Right lobe of liver (tissue), 6 donors: Measurements from ENCODE around the gene NOS1. TPM values are rescaled to one million over a fixed set of nuclear protein-coding genes. Genes with fewer than 3 reads are reported as not detected.

Experiments
- ATAC-seq, 4 donors: fragments of 200-7000 bp; cut with Tn5 transposase; one replicate each; pipeline ENCODE4 v1.9.1; 2020; ENCODE audit warnings: mild to moderate bottlenecking in 4 of 4, moderate library complexity in 4 of 4
- DNase-seq, 3 donors: peaks; one replicate each; pipeline ENCODE4 v3.0.0-alpha.2; 2020
- H3K27ac ChIP-seq, 3 donors: fragments of 200-600 bp; one replicate each; pipeline ENCODE4 v1.8.0; 2022
- H3K27me3 ChIP-seq, 2 donors: fragments of 200-600 bp; one replicate each; pipeline ENCODE4 v1.8.0; 2022
- H3K36me3 ChIP-seq, 4 donors: fragments of 200-600 bp; sonication (generic) in 1 of 4; one replicate each; pipeline versions ENCODE4 v1.5.1 to v1.8.0; 2017 to 2022; ENCODE audit warnings: control low read depth in 1 of 4
- H3K4me1 ChIP-seq, 4 donors: fragments of 200-600 bp; sonication (generic) in 1 of 4; one replicate each; pipeline versions ENCODE4 v1.5.1 to v1.8.0; 2017 to 2022; ENCODE audit warnings: control low read depth in 1 of 4
- H3K4me3 ChIP-seq, 3 donors: fragments of 200-600 bp; one replicate each; pipeline ENCODE4 v1.8.0; 2022
- H3K9me3 ChIP-seq, 4 donors: fragments of 200-600 bp; sonication (generic) in 1 of 4; one replicate each; pipeline versions ENCODE4 v1.5.1 to v1.8.0; 2017 to 2022; ENCODE audit warnings: control low read depth in 1 of 4
- CTCF ChIP-seq, 4 donors: fragments of 200-600 bp in 3 of 4; fragments of 450-650 bp in 1 of 4; IDR thresholded peaks; one replicate each; pipeline versions ENCODE4 v1.5.1 to v1.8.0; 2016 to 2022; ENCODE audit warnings: antibody characterized with exemption in 4 of 4, mild to moderate bottlenecking in 2 of 4
- POLR2A ChIP-seq: fragments of 450-650 bp; IDR thresholded peaks from one replicate; pipeline ENCODE4 v1.6.1; 2017; ENCODE audit warnings: antibody characterized with exemption, mild to moderate bottlenecking
- WGBS: methylation state at CpG from one replicate; pipeline ENCODE4 v1.1.6; 2018; ENCODE audit warnings: low coverage, low lambda C conversion rate; ENCODE audit not compliant: insufficient coverage; ENCODE audit errors: missing lambda C conversion rate; 5-methylcytosine and 5-hydroxymethylcytosine counted together
- intact Hi-C, 2 donors: fragments of 100-400 bp; cut with DNase I; formaldehyde crosslinking; loops; one replicate each; pipeline versions ENCODE4 v1.11.2 to v1.14.1; 2022
- total RNA-seq, 6 experiments: library from RNA; depleted of rRNA in 2 of 6; stranded (reverse); fragments of >200 nt in 2 of 6; fragmentation: NEBNext Ultra II Directional in 3 of 6; extraction: Animal tissue kit (Norgen Biotek cat#: 25700) in 3 of 6; gene quantifications; one replicate each; pipeline versions ENCODE4 v1.1.0 to v1.2.4, GENCODE V29; 2016 to 2023
- donor health status: DM: no; HTN: yes; CAD: no.
- donor health status: DM: no; HTN: no; CAD: no.
- donor health status: DM: no; HTN: no; CAD: no.
- donor health status: DM: no; HTN: yes; CAD: no.
- donor health status: DM: no; HTN: yes; CAD: no.

Gene NOS1
- total RNA-seq, 6 experiments from 2014 or later: under 0.01 to 0.12 (median 0.05) TPM

- no peaks in the 10 kb centered on the region for H3K4me1 ChIP-seq
- no peaks in the 10 kb centered on the region for H3K9me3 ChIP-seq
- DNase-seq (no peak), ATAC-seq (no peak)
- no peak overlapping the region for H3K4me3 ChIP-seq
- no peak for TF ChIP-seq CTCF (IDR thresholded peaks at IDR 0.05)
- TF ChIP-seq POLR2A: no peak
- intact Hi-C loops: no loop called here
- H3K36me3 ChIP-seq: no peaks in the 10 kb centered on the region
- no peak overlapping the region for H3K27ac ChIP-seq
- WGBS: 51% methylated on average over 6 of the region's 8 CpGs
- H3K27me3 ChIP-seq: no peaks in the 10 kb centered on the region
Observed at GRCh38 chr12:117329756-117330155, 31.7 kb downstream of the NOS1 start.

- H3K27me3 ChIP-seq: no peaks in the 10 kb centered on the region
- TF ChIP-seq POLR2A (no peak), CTCF (IDR thresholded peaks at IDR 0.05) (no peak)
- no peak overlapping the region for H3K4me3 ChIP-seq
- intact Hi-C loops: no loop called here
- no peaks in the 10 kb centered on the region for H3K36me3 ChIP-seq
- no peak overlapping the region for H3K27ac ChIP-seq
- ATAC-seq (no peak), DNase-seq (no peak)
- no peaks in the 10 kb centered on the region for H3K4me1 ChIP-seq
- no peaks in the 10 kb centered on the region for H3K9me3 ChIP-seq
- WGBS: 57% methylated on average over 13 of the region's 13 CpGs
Observed at GRCh38 chr12:117328556-117329100, 32.8 kb downstream of the NOS1 start.

GRCh38 chr12:117322428-117322827, 39.0 kb downstream of the NOS1 start:
- TF ChIP-seq POLR2A (no peak), CTCF (IDR thresholded peaks at IDR 0.05) (no peak)

DNA sequence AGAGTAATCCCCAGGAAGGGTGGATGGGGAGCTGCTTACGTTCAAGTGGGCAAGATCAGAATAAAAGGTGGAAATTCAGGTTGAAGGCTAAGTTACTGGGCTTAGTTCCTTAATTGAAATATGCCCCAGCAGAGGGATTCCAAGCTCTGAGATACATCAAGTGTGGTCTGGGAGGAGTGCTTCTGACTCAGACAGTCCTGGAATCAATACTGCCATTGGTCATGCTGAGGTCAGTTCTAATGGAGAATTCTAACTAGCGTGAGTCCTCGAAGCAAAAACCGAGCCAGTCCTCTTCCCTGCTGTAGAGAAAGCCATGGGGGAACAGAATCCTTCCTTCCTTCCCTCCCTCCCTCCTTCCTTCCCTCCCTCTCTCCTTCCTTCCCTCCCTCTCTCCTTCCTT, 39.9 kb downstream of the NOS1 start:
- ATAC-seq (no peak), DNase-seq (no peak)
- TF ChIP-seq POLR2A (no peak), CTCF (IDR thresholded peaks at IDR 0.05) (no peak)
- H3K4me1 ChIP-seq: no peaks in the 10 kb centered on the region
- 50% methylated on average over 1 of the region's 4 CpGs for WGBS
- H3K4me3 ChIP-seq: no peak overlapping the region
- H3K27ac ChIP-seq: no peak overlapping the region
- intact Hi-C loops: no loop called here
- H3K9me3 ChIP-seq: no peaks in the 10 kb centered on the region
- H3K27me3 ChIP-seq: no peaks in the 10 kb centered on the region
- H3K36me3 ChIP-seq: no peaks in the 10 kb centered on the region

More at GRCh38 chr12:117322428-117322827, 39.0 kb downstream of the NOS1 start:
- no peaks in the 10 kb centered on the region for H3K27me3 ChIP-seq
- no peaks in the 10 kb centered on the region for H3K36me3 ChIP-seq
- H3K9me3 ChIP-seq: no peaks in the 10 kb centered on the region
- DNase-seq (no peak), ATAC-seq (no peak)
- no peak overlapping the region for H3K4me3 ChIP-seq
- intact Hi-C loops: no loop called here
- H3K4me1 ChIP-seq: no peaks in the 10 kb centered on the region
- 33% methylated on average over 1 of the region's 1 CpG for WGBS
- H3K27ac ChIP-seq: no peak overlapping the region

DNA sequence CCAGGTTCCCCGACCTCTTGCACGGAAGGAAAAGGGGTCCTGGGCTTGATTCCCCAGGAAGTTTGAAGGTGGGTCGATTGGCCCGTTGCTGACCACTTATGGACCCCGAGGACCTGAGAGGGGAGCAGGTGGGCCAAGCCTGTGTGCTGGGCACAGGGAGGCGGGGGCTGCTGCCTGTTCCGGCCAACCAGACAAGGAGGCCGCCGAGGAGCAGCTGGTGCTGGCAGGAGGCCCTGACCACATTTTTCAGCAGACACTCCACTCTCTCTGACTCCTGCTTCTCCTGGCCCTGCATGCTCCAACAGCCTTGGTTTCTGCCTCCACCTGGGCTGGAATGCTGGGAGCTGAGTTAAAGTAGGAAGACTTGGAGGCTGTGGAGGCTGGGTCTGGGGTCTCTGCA, 42.8 kb downstream of the NOS1 start:
- WGBS: 70% methylated on average over 2 of the region's 9 CpGs
- no peak for TF ChIP-seq POLR2A
- TF ChIP-seq CTCF (IDR thresholded peaks at IDR 0.05): no peak

More for the DNA sequence above, 42.8 kb downstream of the NOS1 start:
- ATAC-seq (no peak), DNase-seq (no peak)
- intact Hi-C loops: no loop called here
- H3K36me3 ChIP-seq: no peaks in the 10 kb centered on the region
- H3K4me1 ChIP-seq: no peaks in the 10 kb centered on the region
- H3K4me3 ChIP-seq: no peak overlapping the region
- no peaks in the 10 kb centered on the region for H3K9me3 ChIP-seq
- no peak overlapping the region for H3K27ac ChIP-seq
- no peaks in the 10 kb centered on the region for H3K27me3 ChIP-seq
